SW480 (cell line): ENCODE data around the gene ESPN.
"Not testable (repeated sequence)": the region's sequence is repeated elsewhere in the genome, so short reads cannot be mapped to it uniquely, and the experiment has no call there.

ENCODE experiments used
- DNase-seq: peaks from one replicate; pipeline ENCODE4 v3.0.0-alpha.2; 2016; ENCODE audit warnings: low spot score

Gene ESPN

DNA sequence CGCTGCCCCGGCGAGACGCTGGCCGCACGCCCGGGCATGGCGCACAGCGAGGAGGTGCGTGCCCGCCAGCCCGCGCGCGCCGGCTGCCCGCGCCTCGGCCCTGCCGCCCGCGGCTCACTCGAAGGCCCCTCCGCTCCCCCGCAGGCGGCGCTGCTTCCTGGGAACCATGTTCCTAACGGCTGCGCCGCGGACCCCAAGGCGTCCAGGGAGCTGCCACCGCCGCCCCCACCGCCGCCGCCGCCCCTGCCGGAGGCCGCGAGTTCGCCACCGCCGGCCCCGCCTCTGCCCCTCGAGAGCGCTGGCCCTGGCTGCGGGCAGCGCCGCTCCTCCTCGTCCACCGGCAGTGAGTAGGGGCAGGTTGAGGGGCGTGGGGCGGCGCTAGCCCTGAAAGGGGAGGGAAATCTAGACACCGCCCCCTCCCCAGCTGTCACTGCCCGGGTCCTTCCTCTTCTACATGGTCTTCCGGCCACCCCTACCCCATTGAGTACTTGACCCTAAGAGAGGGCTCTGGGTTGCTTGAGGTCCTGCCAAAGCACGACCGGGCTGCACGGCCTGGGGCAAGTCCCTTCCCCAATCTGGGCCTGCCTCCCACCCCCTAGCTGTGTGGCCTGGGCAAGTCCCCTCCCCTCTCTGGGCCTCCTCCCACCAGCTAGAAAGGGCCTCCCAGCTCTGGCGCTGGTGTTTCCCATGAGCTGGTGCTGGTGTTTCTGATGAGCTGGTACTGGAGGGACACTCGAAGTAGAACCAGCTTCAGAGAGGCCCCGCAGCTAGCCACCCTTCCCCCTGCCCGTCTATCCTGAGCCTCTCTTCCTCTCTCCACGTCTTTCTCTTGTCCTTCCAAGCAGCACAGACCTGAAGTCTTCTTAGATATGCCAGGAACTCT lies 24.4 kb downstream of the ESPN start:
- no peak for DNase-seq

- DNase-seq = no peak
These were observed 25.5 kb downstream of the ESPN start for GRCh38 chr1:6450005-6450450.

GRCh38 chr1:6450486-6450885 lies 25.9 kb downstream of the ESPN start:
- not testable (repeated sequence) for DNase-seq

GRCh38 chr1:6450943-6451373 lies 26.4 kb downstream of the ESPN start:
- no peak for DNase-seq

DNA sequence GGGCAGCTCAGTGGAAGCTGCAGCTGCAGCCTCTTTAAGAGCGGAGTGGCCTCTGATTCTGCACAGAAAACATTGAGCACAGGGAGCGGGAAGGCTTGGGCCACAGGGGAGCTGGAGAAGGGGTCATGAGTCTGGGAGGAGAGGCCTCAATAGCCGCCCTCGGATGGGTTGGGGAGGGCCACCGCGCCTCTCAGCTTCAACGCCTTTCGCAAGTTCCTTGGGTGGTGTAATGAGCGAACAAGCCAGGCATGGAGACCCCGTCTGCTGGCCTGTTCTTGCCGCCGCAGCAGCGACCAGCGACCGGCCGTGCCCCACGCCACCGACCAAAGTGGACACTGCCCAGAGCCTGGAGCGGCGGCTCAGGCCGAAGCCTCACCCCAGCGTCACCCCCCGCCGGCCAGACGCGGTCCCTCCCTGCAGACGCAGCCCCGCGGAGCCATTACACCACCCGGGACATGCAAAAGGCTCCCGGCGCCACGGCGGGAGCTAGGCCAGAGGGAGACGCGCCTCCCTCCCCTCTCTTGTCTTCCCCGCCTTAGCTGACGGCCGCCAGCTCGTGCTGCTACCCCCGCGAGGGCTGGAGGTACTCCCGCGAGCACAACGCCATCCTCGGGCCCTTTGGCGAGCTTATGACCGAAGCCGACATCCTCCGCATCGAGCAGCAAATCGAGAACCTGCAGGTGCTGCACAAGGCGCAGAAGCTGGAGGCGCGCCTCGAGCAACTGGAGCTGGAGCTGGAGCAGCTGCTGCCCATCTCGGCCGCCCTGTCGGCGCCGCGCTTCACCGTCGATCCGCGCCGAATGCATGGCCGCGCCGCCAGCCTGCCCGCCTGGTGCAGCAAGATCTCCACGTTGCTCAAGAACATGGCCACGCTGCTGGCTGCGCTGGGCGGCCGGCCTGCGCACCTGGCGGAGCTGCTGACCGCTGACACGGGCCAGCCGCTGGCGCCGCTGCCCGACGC lies 29.6 kb downstream of the ESPN start:
- DNase-seq = not testable (repeated sequence)

DNA sequence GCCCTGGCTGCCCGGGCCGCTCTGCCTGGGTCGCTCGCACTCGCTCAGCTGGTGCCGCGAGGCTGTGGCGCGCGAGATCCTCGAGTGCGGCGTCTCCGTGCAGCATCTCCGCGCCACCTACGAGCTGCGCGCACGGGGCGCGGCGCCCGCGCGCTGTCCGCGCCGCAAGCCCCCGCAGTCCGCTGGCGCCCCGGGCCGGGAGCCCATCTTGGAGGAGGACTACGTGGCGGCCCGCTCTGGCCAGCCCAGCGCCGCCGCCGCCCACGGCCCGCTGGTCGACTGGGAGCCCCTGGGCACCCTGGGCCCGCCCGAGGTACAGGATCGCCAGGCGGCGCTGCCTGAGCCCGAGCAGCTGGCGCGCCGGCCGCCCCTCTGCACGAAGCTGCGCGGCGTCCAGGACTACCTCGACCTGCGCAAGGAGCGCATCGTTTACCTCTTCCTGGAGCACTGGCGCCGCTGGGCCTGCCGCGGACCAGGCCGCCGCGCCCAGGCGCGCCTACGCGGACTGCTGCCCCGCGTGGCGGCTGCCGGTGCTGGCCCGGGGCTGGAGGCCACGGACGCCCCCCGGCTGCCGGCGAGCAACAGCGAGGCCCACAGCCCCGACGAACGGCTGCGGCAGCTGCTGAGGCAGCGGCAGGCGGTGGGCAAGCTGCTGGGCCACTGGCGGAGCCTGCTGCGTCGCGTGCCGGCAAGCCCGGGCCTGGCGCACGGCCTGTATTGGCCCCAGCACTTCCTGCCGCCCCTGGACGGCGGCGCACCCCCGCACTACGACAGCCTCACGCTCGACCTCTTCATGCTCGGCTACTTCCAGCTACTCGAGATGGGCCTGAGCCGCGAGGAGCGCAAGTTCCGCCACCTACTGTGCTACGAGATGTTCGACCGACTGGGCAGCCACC lies 30.5 kb downstream of the ESPN start:
- no peak for DNase-seq

DNA sequence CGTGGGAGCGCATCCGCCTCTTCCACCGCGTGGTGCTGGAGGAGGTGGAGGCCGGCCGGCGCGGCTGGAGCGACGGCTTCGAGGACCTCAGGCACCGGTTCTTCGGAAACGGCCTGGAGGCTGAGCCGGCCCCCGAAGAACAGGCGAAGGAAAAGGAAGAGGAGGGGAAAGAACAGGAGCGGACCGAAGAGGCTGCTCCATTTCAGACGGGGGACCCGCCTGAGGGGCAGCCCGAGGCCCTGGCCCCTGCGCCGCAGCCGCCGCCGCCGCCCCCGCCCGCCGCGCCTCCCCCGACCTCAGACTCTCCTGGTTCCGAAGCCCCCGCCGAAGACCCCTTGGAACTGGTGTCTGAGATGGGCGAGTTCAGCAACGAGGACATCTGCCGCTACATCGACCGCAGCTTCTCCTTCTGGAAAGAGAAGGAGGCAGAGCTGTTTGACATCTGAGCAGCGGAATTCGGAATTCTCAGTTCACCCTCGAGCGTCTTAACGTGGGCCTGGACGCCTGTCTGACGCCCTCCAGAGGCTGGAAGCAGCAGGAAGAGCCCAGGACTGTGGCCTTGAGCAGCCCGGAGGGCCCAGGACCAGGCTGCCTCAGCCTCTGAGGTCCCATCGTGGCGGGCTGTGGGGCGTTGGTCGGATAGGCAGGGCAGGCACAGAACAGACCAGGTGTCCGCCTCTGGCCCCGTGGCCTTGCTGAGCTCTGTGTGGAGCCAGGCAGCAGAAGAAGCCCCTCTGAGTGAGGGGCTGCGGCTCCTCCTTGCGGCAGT lies 31.4 kb downstream of the ESPN start:
- DNase-seq = not testable (repeated sequence)

DNA sequence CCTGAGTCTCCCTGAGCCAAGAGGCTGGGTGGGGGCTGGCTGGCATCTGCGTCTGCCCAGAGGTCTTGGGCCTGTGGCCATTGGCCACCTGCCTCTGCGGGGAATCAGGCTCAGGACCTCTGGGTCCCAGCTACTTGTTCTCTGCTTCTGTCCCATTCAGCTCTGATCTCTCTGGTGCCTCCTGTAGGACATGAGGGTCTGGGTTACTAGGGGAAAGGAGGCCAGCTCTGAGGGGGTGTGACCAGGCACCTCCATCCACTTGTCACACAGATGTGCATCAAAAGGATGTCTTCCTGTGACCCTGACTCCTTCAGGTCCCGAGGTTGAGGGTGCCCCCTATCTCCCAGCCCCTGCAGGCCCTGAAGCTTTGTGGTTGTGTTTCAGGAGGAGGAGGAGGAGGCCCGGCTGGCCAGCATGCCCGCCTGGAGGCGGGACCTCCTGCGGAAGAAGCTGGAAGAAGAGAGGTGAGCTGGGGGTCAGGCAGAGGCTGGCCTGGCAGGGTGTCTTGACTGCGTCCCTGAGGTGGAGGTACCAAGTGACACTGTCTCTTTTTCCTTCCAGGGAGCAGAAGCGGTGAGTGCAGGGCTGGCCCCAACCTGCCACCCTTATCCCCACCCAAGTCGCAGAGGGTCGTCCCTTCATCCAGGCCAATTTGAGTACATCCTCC lies 32.4 kb downstream of the ESPN start:
- no peak for DNase-seq

- no peak for DNase-seq
These were observed 35.3 kb downstream of the ESPN start for GRCh38 chr1:6459850-6460265.

DNA sequence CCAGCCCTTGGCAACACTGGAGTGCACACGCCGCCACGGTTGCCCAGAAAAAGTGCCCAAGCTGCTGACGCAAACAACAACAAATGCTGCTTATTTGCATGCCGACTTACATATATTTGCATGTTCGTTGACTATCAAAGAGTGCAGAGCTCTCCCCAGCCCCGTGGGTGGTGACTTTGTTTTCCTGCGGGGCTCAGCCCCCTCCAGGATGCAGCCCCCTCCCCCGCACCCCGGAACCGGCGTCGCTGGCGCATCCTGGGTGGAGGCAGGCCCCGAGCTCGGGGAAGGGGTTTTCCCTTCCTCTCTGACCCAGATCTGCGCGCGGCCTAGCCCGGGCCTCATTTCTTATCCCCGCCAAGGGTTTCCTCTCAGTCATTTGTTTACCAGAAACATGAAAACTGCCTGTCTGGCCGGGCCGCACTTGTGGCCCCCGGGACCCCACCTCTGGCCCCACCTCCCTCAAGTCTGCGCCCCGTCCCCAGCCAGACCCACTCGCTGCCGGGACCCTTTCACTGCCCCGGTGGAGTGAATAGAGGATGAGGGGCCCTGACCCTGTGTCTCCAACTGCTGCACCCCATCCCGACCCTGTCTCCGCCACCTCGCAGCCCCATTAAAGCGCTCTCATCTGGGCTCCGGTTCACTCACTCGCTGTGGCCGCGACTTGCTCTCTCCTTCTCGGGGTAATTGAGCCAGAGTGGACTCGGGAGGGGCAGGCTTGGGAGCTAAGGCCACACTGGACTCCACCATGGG lies 35.9 kb downstream of the ESPN start:
- DNase-seq = no peak

- DNase-seq = no peak
These were observed 36.5 kb downstream of the ESPN start for GRCh38 chr1:6461051-6461530.

GRCh38 chr1:6461538-6462411 lies 37.2 kb downstream of the ESPN start:
- DNase-seq = no peak

GRCh38 chr1:6462412-6463119 lies 38.0 kb downstream of the ESPN start:
- no peak for DNase-seq

DNA sequence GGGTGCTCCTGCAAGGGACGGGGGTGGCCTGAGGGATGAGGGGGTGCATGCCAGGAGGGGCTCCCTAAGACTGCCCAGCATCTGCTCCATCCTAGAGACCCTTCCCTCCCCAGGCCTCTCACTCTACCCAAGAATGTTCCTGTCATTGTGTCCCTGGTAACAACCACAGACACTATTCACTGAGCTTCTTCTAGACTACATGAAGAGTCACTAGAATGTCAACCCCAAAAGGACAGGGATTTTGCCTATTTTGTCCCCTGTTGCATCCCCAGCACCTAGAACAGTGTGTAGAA lies 38.5 kb downstream of the ESPN start:
- no peak for DNase-seq

DNA sequence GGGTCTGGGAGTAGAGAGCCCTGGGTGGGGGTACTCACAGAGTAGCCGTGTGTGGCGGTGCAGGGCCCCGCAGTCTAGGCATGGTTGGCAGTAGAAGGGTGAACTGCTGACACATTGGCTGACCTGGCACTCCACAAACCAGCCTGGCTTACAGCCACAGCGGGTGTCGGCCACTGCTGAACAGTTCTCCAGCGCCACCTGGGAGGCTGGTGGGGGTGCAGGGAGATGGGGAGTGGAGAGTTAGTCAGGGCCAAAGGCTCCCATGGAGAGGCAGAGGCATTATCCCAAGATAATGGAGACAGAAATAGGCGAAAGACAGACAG lies 39.9 kb downstream of the ESPN start:
- DNase-seq = peak; percentile 52

- no peak for DNase-seq
These were observed 40.3 kb downstream of the ESPN start for GRCh38 chr1:6464915-6465314.

DNA sequence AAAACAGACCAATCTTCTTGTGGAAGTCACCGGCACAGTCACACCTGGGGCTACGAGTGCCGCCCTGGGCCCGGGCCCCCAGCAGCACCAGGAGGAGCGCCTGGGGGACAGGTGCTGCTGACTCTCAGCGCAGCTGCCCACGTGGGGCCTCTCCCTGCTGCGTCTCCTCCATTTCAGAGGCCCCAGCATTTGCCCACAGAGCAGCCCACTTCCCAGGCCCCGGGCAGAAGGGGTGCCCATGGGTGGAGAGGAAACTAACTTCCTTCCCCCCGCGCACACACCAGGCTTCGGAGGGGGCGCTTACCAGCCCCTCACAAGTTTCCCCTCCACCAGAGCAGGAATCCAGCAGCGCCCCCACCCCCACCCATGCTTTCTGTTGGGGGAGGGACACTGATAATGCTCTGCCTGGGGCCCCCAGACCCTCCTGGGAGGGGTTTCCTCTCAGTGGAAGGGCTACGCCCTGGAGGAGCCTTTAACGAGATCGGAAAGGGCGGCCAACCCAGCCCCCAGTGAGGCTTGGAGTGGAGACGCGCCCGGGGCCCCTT lies 41.0 kb downstream of the ESPN start:
- DNase-seq = no peak

- no peak for DNase-seq
These were observed 41.4 kb downstream of the ESPN start, which contains the start of gene TNFRSF25 for GRCh38 chr1:6466023-6466422. Gene TNFRSF25 (minus strand): TSS chr1:6466173. CDS start chr1:6466107, 66 bp downstream.
